GM19193 (cell line): ENCODE data around the gene SUFU.
A peak's percentile ranks its signal among the peaks of the same experiment; 100 is the strongest.

Source experiments
- POLR2A ChIP-seq: IDR thresholded peaks from 4 replicates; pipeline ENCODE4 v1.6.1; 2011; ENCODE audit not compliant: insufficient read depth, insufficient read length; ENCODE audit errors: extremely low read depth

The SUFU gene

GRCh38 chr10:102658802-102659201, 155.0 kb downstream of the SUFU start:
- no peak for TF ChIP-seq POLR2A

DNA sequence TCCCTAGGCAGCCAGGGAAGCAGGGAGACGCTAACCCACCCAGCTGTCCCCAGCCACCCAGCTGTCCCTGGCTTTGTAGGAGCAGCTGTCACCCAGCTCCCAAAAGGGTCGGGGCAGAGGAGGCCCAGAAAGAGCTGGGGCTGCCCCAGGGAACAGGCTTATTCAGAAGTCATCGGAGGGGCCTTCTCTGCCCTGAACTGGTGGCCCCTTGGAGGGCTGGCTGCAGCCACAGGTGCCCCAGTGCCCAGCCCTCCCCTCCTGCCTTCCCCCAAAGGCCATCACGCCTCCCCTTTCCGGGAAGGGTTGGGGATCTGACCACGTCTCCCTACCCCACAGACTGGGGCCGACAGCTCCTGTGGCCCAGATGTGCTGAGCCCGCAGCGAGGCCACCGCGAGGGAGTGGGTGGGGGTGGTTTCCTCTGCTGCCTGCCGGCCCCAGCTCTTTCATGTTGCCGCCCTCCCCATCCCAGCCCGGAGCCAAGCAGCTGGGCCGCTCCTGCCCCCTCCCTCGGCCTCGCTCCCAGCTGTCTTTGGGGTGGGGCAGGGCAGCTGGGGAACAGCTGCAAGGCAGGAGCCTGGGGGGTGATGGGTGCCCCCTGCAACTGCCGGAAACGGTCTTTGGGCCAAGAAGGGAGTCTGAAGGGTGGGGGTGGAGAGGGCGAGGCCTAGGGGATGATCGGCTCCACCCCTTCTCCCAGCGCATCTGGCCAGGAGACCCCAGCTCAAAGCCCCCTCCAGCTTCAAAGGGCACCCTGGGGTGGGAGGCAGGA, 157.3 kb downstream of the SUFU start:
- TF ChIP-seq POLR2A, result peak; percentile 45

GRCh38 chr10:102661658-102662028, 157.9 kb downstream of the SUFU start:
- no peak for TF ChIP-seq POLR2A

GRCh38 chr10:102665904-102666509, 162.2 kb downstream of the SUFU start:
- no peak for TF ChIP-seq POLR2A

GRCh38 chr10:102668326-102669107, 164.7 kb downstream of the SUFU start:
- no peak for TF ChIP-seq POLR2A

- no peak for TF ChIP-seq POLR2A
Measured at GRCh38 chr10:102669206-102670064, 165.7 kb downstream of the SUFU start.

DNA sequence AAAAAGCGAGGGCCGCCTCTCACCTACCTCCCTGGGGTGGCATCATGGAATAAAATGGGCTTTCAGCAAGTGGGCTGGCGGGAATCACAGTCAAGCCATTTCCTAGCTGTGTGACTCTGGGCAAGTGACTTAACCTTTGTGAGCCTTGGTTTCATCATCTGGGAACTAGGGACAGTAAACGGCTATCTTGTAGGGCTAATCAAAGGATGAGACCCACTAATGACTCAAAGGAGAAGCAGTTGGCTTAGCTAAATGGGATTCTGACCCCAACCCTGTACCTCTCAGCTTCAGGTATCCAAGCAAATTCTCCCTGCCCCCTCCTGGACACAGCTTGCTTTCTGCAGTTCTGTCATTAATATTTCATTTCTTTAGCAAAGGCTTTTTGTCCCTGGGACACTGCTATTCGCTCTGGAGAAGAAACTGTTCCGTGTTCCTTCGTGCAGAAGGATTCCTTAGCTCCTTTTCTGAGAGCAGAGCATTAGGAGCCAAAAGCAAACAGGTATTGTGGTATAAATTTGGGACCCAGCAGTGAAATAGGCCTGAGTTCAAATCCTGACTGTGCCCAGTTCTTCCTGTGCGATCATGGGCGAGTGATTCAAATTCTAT, 166.4 kb downstream of the SUFU start:
- no peak for TF ChIP-seq POLR2A

DNA sequence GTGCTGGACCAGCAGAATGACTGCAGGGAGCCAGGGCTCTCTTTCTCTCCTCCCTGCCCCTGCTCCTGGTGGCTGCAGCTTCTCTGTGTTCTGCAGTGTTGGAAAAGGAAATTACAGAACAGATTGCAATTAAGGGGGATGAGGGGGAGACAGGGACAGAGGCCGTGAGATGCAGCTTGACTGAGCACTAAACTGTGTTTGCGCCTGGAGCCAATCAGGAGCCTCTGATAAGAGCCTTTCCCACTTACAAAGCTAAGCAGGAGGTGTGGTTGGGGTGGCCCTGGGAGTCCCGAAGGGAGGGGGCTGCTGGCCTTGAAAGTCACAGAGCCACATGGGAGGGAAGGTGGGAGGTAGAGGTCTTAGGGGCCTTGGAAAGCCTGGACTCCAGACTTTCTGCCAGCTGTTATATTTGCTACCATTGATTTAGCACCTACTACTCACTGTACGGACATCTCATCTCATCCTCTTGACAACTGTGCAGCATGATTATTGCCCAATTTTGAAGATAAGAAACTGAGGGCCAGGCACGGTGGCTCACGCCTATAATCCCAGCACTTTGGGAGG, 167.2 kb downstream of the SUFU start:
- no peak for TF ChIP-seq POLR2A

GRCh38 chr10:102673236-102673818, 169.6 kb downstream of the SUFU start:
- TF ChIP-seq POLR2A, result no peak

- TF ChIP-seq POLR2A, result no peak
Measured at GRCh38 chr10:102673819-102674511, 170.2 kb downstream of the SUFU start.

DNA sequence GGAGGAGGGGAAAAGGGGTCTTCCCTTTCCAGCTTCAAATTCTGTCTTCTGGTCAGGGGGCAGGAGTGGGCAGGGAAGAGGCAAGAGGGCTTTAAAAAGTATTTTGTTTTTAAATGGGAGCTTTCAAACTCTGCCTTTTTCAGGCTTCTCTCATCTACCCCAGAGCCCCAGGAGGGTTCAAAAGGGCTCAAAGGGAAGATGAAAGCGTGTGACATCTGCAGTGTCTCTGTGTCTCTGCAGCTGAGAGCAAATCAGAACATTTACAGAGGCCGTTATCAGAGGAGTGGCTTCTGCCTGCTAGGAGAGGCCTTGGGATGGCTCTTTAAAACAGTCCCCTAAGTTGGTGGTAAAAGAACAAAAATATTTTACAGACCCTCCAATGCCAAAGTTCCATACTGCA, 170.8 kb downstream of the SUFU start:
- TF ChIP-seq POLR2A, result no peak

GRCh38 chr10:102675011-102675665, 171.4 kb downstream of the SUFU start:
- TF ChIP-seq POLR2A, result no peak
